Ishikawa (cell line): ENCODE measurements around the gene PDIA5.
A peak's percentile ranks its signal among the peaks of the same experiment; 100 is the strongest.

Experiments used
- CEBPB ChIP-seq: IDR thresholded peaks from 2 replicates; pipeline ENCODE4 v1.6.1; 2012
- CREB1 ChIP-seq: IDR thresholded peaks from 2 replicates; pipeline ENCODE4 v1.6.1; 2012; ENCODE audit warnings: low read depth
- EGR1 ChIP-seq: IDR thresholded peaks from 2 replicates; pipeline ENCODE4 v1.6.1; 2012
- EP300 ChIP-seq: IDR thresholded peaks from 2 replicates; pipeline ENCODE4 v1.6.1; 2012; ENCODE audit warnings: borderline replicate concordance
- FOXM1 ChIP-seq: IDR thresholded peaks from 2 replicates; pipeline ENCODE4 v1.6.1; 2012; ENCODE audit warnings: low read depth, borderline replicate concordance
- MAX ChIP-seq: IDR thresholded peaks from 2 replicates; pipeline ENCODE4 v1.6.1; 2012
- NFIC ChIP-seq: IDR thresholded peaks from 2 replicates; pipeline ENCODE4 v1.6.1; 2012
- RAD21 ChIP-seq: IDR thresholded peaks from 2 replicates; pipeline ENCODE4 v1.6.1; 2012; ENCODE audit warnings: low read depth
- REST ChIP-seq: IDR thresholded peaks from 2 replicates; pipeline ENCODE4 v1.6.1; 2012; ENCODE audit warnings: low read depth, mild to moderate bottlenecking
- TAF1 ChIP-seq: IDR thresholded peaks from 2 replicates; pipeline ENCODE4 v1.6.1; 2012; ENCODE audit warnings: low read depth, mild to moderate bottlenecking
- TCF12 ChIP-seq: IDR thresholded peaks from 2 replicates; pipeline ENCODE4 v1.6.1; 2012; ENCODE audit warnings: low read depth
- TEAD4 ChIP-seq: IDR thresholded peaks from 2 replicates; pipeline ENCODE4 v1.6.1; 2012
- USF1 ChIP-seq: IDR thresholded peaks from 2 replicates; pipeline ENCODE4 v1.6.1; 2012
- YY1 ChIP-seq: IDR thresholded peaks from 2 replicates; pipeline ENCODE4 v1.6.1; 2012; ENCODE audit warnings: low read depth
- ZBTB7A ChIP-seq: IDR thresholded peaks from 2 replicates; pipeline ENCODE4 v1.6.1; 2012; ENCODE audit warnings: low read depth

Gene PDIA5

GRCh38 chr3:123120573-123120972, 53.7 kb downstream of the PDIA5 start:
- TF ChIP-seq REST (no peak), MAX (no peak), TEAD4 (no peak)

- no peak for TF ChIP-seq ZBTB7A
- no peak for TF ChIP-seq RAD21
- no peak for TF ChIP-seq YY1
- no peak for TF ChIP-seq TCF12
- no peak for TF ChIP-seq EP300
- TF ChIP-seq EGR1, result no peak
- no peak for TF ChIP-seq TEAD4
- no peak for TF ChIP-seq FOXM1
- TF ChIP-seq CREB1, result no peak
- no peak for TF ChIP-seq CEBPB
- TF ChIP-seq REST, result no peak
- no peak for TF ChIP-seq TAF1
- no peak for TF ChIP-seq USF1
- no peak for TF ChIP-seq MAX
- TF ChIP-seq NFIC, result no peak
Observed at GRCh38 chr3:123122057-123122456, 55.2 kb downstream of the PDIA5 start.

GRCh38 chr3:123122525-123123315, 55.9 kb downstream of the PDIA5 start:
- no peak for TF ChIP-seq EGR1
- TF ChIP-seq USF1, result peak; percentile 11; the same call in 1 of the 2 replicates
- TF ChIP-seq MAX, result no peak

GRCh38 chr3:123123716-123124616, 57.1 kb downstream of the PDIA5 start:
- TF ChIP-seq TEAD4 (no peak), ZBTB7A (no peak), CEBPB (no peak), NFIC (no peak), REST (no peak), RAD21 (no peak), EP300 (no peak)
